SK-N-SH treated with all-trans-retinoic acid at 6 μM for 48 hours (cell line): ENCODE results near the gene ZNF549.

Experiments
- ARNTL ChIP-seq: fragments of 450-650 bp; formaldehyde crosslinking; IDR thresholded peaks from 2 replicates; pipeline ENCODE4 v1.5.0; 2020; ENCODE audit warnings: low read depth, mild to moderate bottlenecking, moderate library complexity, borderline replicate concordance
- BACH2 ChIP-seq: fragments of 250-450 bp; sonication (Bioruptor Pico); IDR thresholded peaks from 2 replicates; pipeline ENCODE4 v1.9.0; 2021; ENCODE audit warnings: mild to moderate bottlenecking, borderline replicate concordance
- ESRRG ChIP-seq: fragments of 250-450 bp; sonication (Bioruptor Pico); IDR thresholded peaks from 2 replicates; pipeline ENCODE4 v1.6.1; 2021; ENCODE audit warnings: mild to moderate bottlenecking
- PATZ1 ChIP-seq: fragments of 250-450 bp; sonication (Bioruptor Pico); IDR thresholded peaks from 2 replicates; pipeline ENCODE4 v1.8.0; 2020; ENCODE audit warnings: mild to moderate bottlenecking, moderate library complexity, borderline replicate concordance
- RARB ChIP-seq: fragments of 250-450 bp; sonication (Bioruptor Pico); IDR thresholded peaks from 2 replicates; pipeline ENCODE4 v1.8.0; 2021; ENCODE audit warnings: mild to moderate bottlenecking, moderate library complexity
- SNAI2 ChIP-seq: fragments of 250-450 bp; sonication (Bioruptor Pico); IDR thresholded peaks from 2 replicates; pipeline ENCODE4 v1.5.0; 2020; ENCODE audit warnings: mild to moderate bottlenecking, moderate library complexity
- TOX ChIP-seq: fragments of 250-450 bp; sonication (Bioruptor Pico); IDR thresholded peaks from 2 replicates; pipeline ENCODE4 v1.8.0; 2021; ENCODE audit warnings: mild to moderate bottlenecking, moderate library complexity, borderline replicate concordance
- ZC3H10 ChIP-seq: fragments of 250-450 bp; sonication (Bioruptor Pico); IDR thresholded peaks from 2 replicates; pipeline ENCODE4 v1.5.1; 2021; ENCODE audit warnings: mild to moderate bottlenecking, moderate library complexity
- ZFP3 ChIP-seq: fragments of 250-450 bp; sonication (Bioruptor Pico); IDR thresholded peaks from 2 replicates; pipeline ENCODE4 v1.5.0; 2020; ENCODE audit warnings: mild to moderate bottlenecking, moderate library complexity
- ZNF565 ChIP-seq: fragments of 450-650 bp; formaldehyde crosslinking; conservative IDR thresholded peaks from 2 replicates; pipeline ENCODE4 v1.5.0; 2020; ENCODE audit warnings: low read depth, mild to moderate bottlenecking, moderate library complexity
- ZNF70 ChIP-seq: fragments of 450-650 bp; formaldehyde crosslinking; IDR thresholded peaks from 2 replicates; pipeline ENCODE4 v1.5.0; 2020; ENCODE audit warnings: mild to moderate bottlenecking, moderate library complexity

GRCh38 chr19:57557659-57558058 is 30.5 kb downstream of the ZNF549 start:
- no peak for TF ChIP-seq ESRRG (CRISPR knock-in tag)
- no peak for TF ChIP-seq SNAI2 (CRISPR knock-in tag)
- no peak for TF ChIP-seq RARB
- no peak for TF ChIP-seq ZC3H10 (CRISPR knock-in tag)
- TF ChIP-seq PATZ1, result no peak
- TF ChIP-seq ZNF70, result no peak
- no peak for TF ChIP-seq ZNF565
- TF ChIP-seq ZFP3 (CRISPR knock-in tag), result no peak
- no peak for TF ChIP-seq ARNTL (CRISPR knock-in tag)
- no peak for TF ChIP-seq TOX (CRISPR knock-in tag)
- TF ChIP-seq BACH2 (CRISPR knock-in tag), result no peak
